ENCODE results near the gene CBLIF. TPM values are rescaled to one million over a fixed set of nuclear protein-coding genes. Genes with fewer than 3 reads are reported as not detected.

Gene CBLIF
- total RNA-seq, 1 experiment from 2014 or later = not detected

- H3K9me3 ChIP-seq (ENCODE audit: low read depth, low read length, poor library complexity, severe bottlenecking) = no peaks in the 10 kb centered on the region
- no peaks in the 10 kb centered on the region for H3K4me1 ChIP-seq (ENCODE audit: insufficient read depth, low read length, poor library complexity, severe bottlenecking)
- intact Hi-C loops (cut with micrococcal nuclease; ENCODE audit: unreplicated experiment) = no loop called here
- peaks cover under 1% of the 10 kb centered on the region for H3K36me3 ChIP-seq (ENCODE audit: insufficient read depth, low read length, poor library complexity, severe bottlenecking)
- TF ChIP-seq EZH2 (IDR thresholded peaks at IDR 0.05; ENCODE audit: borderline replicate concordance, low read depth, low read length, poor library complexity, severe bottlenecking) = no peak
- TF ChIP-seq, protein P1, sequence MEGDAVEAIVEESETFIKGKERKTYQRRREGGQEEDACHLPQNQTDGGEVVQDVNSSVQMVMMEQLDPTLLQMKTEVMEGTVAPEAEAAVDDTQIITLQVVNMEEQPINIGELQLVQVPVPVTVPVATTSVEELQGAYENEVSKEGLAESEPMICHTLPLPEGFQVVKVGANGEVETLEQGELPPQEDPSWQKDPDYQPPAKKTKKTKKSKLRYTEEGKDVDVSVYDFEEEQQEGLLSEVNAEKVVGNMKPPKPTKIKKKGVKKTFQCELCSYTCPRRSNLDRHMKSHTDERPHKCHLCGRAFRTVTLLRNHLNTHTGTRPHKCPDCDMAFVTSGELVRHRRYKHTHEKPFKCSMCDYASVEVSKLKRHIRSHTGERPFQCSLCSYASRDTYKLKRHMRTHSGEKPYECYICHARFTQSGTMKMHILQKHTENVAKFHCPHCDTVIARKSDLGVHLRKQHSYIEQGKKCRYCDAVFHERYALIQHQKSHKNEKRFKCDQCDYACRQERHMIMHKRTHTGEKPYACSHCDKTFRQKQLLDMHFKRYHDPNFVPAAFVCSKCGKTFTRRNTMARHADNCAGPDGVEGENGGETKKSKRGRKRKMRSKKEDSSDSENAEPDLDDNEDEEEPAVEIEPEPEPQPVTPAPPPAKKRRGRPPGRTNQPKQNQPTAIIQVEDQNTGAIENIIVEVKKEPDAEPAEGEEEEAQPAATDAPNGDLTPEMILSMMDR (conservative IDR thresholded peaks at IDR 0.05; ENCODE audit: low read depth, low read length) = no peak
- POLR2A ChIA-PET (ENCODE audit: low non-redundant PET) = no interaction called here
- CTCF ChIA-PET = interaction anchor here (1.4 kb wide), 1 partner anchor 46 kb away, joined by 5 read pairs; the partner anchor contains the start of gene STX3
- no peaks in the 10 kb centered on the region for H3K27me3 ChIP-seq (replicated peaks; ENCODE audit: insufficient read depth, low read depth, low read length, poor library complexity)
- H3K27ac ChIP-seq (ENCODE audit: low read depth, low read length, poor library complexity, severe bottlenecking) = no peak overlapping the region
- no peak for DNase-seq (ENCODE audit: low spot score)
- H3K4me3 ChIP-seq (ENCODE audit: low read depth, low read length, poor library complexity, severe bottlenecking) = no peak overlapping the region
- no TSS peak for BruUV-seq (replicated peaks)
These were observed 44.8 kb downstream of the CBLIF start for GRCh38 chr11:59800390-59801025.

DNA sequence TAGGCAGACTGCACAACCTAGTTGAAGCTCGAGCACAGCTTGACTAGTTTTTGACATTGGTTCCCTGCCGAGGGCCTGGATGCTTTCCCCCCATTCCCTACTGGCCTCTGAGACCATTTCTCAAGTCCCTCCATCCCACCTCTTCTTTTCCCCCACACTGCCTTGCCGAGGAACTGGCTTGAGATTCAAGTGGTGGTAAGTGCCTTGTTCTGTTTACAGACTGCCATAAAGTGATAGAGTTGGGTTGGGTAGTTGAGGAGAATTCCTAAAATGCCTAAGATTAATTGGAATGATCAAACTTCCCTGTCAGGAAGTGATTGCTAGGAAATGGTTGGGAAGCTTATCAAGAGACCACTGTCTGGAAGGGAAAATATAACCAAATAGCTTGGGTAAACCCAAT lies 50.9 kb downstream of the CBLIF start:
- no peak for DNase-seq (ENCODE audit: low spot score)
- Histone ChIP-seq H3K27me3 (replicated peaks; ENCODE audit: insufficient read depth, low read depth, low read length, poor library complexity) (no peaks in the 10 kb centered on the region), H3K4me3 (ENCODE audit: low read depth, low read length, poor library complexity, severe bottlenecking) (no peak overlapping the region), H3K4me1 (ENCODE audit: insufficient read depth, low read length, poor library complexity, severe bottlenecking) (no peaks in the 10 kb centered on the region), H3K27ac (ENCODE audit: low read depth, low read length, poor library complexity, severe bottlenecking) (no peak overlapping the region), H3K36me3 (ENCODE audit: insufficient read depth, low read length, poor library complexity, severe bottlenecking) (no peaks in the 10 kb centered on the region), H3K9me3 (ENCODE audit: low read depth, low read length, poor library complexity, severe bottlenecking) (no peaks in the 10 kb centered on the region)
- CTCF ChIA-PET = no interaction called here
- intact Hi-C loops (cut with micrococcal nuclease; ENCODE audit: unreplicated experiment) = no loop called here
- no TSS peak for BruUV-seq (replicated peaks)
- POLR2A ChIA-PET (ENCODE audit: low non-redundant PET) = no interaction called here
- TF ChIP-seq EZH2 (IDR thresholded peaks at IDR 0.05; ENCODE audit: borderline replicate concordance, low read depth, low read length, poor library complexity, severe bottlenecking) = no peak
- TF ChIP-seq, protein P1 (conservative IDR thresholded peaks at IDR 0.05; ENCODE audit: low read depth, low read length) = no peak

DNA sequence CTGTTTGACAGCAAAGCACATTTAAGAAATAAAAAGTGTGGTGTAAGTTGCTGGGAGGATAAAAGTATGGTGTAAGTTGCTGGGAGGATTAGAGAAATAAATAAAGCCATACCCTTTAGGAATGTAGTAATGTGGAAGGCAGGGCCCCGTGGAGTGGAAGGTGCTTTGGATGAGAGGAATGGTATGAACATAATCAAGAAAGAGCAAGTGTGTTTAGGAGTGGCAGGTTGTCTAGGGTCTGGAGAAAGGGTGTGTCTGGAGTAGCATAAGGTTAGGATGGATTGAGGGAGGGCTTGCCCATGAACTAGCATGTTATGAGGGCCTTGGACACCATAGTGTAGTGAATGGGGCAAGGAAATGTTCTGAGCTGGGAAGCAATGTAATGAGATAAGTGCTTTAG lies 52.8 kb downstream of the CBLIF start:
- no peaks in the 10 kb centered on the region for H3K9me3 ChIP-seq (ENCODE audit: low read depth, low read length, poor library complexity, severe bottlenecking)
- no peaks in the 10 kb centered on the region for H3K4me1 ChIP-seq (ENCODE audit: insufficient read depth, low read length, poor library complexity, severe bottlenecking)
- no peaks in the 10 kb centered on the region for H3K27me3 ChIP-seq (replicated peaks; ENCODE audit: insufficient read depth, low read depth, low read length, poor library complexity)
- intact Hi-C loops (cut with micrococcal nuclease; ENCODE audit: unreplicated experiment) = no loop called here
- H3K27ac ChIP-seq (ENCODE audit: low read depth, low read length, poor library complexity, severe bottlenecking) = no peak overlapping the region
- no peaks in the 10 kb centered on the region for H3K36me3 ChIP-seq (ENCODE audit: insufficient read depth, low read length, poor library complexity, severe bottlenecking)
- TF ChIP-seq, protein P1 (conservative IDR thresholded peaks at IDR 0.05; ENCODE audit: low read depth, low read length) = no peak
- no peak for TF ChIP-seq EZH2 (IDR thresholded peaks at IDR 0.05; ENCODE audit: borderline replicate concordance, low read depth, low read length, poor library complexity, severe bottlenecking)
- H3K4me3 ChIP-seq (ENCODE audit: low read depth, low read length, poor library complexity, severe bottlenecking) = no peak overlapping the region
- no peak for DNase-seq (ENCODE audit: low spot score)
- ChIA-PET CTCF (no interaction called here), POLR2A (ENCODE audit: low non-redundant PET) (no interaction called here)
- BruUV-seq (replicated peaks) = no TSS peak

Measured in A673 (cell line).